ENCODE results near the gene CYP24A1.

Gene CYP24A1

DNA sequence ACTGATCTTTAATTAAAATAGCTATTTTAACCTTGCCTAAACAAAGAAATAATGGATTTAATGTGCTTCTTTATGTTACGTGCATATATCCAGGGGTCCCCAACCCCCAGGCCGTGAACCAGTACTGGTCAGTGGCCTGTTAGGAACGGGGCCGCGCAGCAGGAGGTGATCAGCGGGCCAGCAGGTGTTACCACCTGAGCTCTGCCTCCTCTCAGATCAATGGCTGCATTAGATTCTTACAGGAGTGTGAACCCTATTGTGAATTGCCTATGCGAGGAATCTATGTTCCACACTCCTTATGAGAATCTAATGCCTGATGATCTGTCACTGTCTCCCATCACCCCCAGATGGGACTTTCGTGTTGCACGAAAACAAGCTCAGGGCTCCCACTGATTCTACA lies 8.8 kb downstream of the CYP24A1 start:
- TF ChIP-seq, protein P1, sequence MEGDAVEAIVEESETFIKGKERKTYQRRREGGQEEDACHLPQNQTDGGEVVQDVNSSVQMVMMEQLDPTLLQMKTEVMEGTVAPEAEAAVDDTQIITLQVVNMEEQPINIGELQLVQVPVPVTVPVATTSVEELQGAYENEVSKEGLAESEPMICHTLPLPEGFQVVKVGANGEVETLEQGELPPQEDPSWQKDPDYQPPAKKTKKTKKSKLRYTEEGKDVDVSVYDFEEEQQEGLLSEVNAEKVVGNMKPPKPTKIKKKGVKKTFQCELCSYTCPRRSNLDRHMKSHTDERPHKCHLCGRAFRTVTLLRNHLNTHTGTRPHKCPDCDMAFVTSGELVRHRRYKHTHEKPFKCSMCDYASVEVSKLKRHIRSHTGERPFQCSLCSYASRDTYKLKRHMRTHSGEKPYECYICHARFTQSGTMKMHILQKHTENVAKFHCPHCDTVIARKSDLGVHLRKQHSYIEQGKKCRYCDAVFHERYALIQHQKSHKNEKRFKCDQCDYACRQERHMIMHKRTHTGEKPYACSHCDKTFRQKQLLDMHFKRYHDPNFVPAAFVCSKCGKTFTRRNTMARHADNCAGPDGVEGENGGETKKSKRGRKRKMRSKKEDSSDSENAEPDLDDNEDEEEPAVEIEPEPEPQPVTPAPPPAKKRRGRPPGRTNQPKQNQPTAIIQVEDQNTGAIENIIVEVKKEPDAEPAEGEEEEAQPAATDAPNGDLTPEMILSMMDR (IDR thresholded peaks at IDR 0.05; ENCODE audit: low read depth, low read length, missing control alignments) = no peak
- DNase-seq (ENCODE audit: low read depth) = no peak
- H3K4me3 ChIP-seq (ENCODE audit: low read depth, low read length) = no peak overlapping the region

DNA sequence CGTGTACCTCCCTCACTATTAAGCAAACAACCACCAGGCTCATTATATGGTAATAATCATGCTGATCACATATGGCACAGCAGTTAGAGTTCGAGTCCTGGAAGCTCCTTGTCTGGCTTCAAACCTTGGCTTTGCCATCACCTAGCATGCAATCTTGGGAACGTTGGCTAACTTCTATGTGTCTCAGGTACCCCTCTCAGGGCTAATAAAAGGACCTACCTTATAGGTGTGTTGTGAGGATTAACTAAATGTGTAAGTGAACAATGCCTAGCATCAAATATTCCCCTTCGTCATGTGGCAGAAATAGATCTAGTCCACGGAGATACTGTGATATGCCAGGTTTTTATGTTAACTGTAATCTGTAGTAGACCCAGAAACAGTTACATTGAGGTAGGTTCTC lies 10.4 kb downstream of the CYP24A1 start:
- TF ChIP-seq, protein P1 (IDR thresholded peaks at IDR 0.05; ENCODE audit: low read depth, low read length, missing control alignments) = no peak
- in situ Hi-C loops (cut with HindIII; ENCODE audit: low sequenced_read_pairs) = no loop called here
- no peak for DNase-seq (ENCODE audit: low read depth)
- H3K4me3 ChIP-seq (ENCODE audit: low read depth, low read length) = no peak overlapping the region

More for the DNA sequence above, 8.8 kb downstream of the CYP24A1 start:
- in situ Hi-C loops (cut with HindIII; ENCODE audit: low sequenced_read_pairs) = no loop called here

DNA sequence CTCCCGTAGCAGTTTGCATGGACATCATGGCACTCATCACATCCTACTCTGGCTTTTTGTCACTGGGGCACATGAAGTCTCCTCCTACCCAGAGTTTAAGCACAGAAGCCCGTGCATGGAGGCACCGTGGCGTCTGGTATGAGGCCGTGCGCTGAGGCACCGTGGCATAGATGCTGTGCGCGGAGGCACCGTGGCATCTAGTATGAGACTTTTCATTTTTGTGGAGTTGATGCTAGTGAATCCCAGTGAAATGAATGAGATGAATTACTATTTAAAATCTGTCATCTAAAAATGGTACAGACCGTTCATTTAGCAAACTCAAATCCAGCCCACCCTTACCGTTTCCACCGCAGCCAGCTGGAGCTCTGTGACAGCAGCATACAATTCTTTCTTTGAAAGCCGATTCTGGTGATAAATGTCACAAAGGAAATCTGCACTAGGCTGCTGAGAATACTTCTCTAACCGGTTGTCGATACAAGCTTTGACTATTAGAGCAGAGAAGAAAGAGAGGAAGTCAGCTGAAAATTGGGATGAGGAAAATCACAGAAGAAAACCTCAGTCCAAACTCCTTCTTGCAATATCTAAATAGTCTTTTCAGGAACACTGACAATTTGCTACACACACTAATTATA lies 11.3 kb downstream of the CYP24A1 start:
- in situ Hi-C loops (cut with HindIII; ENCODE audit: low sequenced_read_pairs) = no loop called here

DNA sequence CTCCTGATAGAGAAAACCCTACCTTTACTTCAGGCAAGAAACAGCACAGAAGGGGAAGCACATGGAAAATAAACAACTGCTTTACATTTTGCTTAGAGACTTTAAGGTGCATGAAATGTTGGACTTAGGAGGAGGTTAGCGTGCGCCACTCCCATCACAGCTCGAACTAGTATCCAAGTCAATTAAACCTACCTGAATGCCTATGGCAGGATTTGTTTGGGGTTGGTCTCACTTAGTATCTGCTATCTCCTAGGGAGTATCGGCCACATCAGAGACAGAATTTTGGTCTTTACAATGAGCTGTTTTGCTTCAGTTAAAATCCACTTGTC lies 12.0 kb downstream of the CYP24A1 start:
- TF ChIP-seq, protein P1 (IDR thresholded peaks at IDR 0.05; ENCODE audit: low read depth, low read length, missing control alignments) = no peak
- in situ Hi-C loops (cut with HindIII; ENCODE audit: low sequenced_read_pairs) = no loop called here
- no peak for DNase-seq (ENCODE audit: low read depth)
- H3K4me3 ChIP-seq (ENCODE audit: low read depth, low read length) = no peak overlapping the region

More for the DNA sequence above, 11.3 kb downstream of the CYP24A1 start:
- no peak for DNase-seq (ENCODE audit: low read depth)
- H3K4me3 ChIP-seq (ENCODE audit: low read depth, low read length) = no peak overlapping the region
- TF ChIP-seq, protein P1 (IDR thresholded peaks at IDR 0.05; ENCODE audit: low read depth, low read length, missing control alignments) = no peak

DNA sequence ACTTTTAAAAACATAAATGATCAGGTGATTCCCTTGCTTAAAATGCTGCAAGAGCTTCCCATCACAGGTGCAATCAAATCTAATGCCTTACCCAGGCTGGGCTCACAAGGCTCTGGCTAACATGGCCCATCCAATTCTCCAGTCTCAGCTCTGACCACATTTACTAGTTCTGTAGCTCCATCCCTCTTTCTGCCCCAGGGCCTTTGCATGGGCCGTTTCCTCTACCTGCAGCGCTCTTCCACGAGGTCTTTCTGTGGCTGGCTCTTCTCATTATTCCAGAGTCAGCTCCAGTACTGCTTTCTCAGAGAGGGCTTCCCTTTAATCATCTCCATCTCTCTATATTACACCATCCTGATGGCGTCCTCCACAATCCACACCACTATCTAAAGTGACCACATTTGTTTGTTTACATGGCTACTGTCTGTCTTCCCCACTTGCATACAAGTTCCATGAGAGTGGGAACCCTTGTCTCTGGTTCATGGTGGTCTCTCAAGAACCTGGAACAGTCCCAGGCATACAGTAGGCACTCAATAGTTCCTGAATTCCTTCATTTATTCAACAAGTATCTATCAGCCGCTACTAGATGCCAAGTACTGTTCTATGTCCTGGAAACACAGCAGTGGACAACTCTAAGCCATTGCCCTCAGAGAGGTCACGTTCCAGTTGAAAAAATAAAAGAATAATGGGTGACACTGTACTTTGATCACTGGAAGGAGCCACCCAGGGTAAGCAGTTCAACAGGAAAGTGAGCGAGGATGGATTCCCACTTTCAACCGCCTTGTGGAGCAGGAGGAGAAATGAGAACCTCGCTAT lies 12.6 kb downstream of the CYP24A1 start:
- H3K4me3 ChIP-seq (ENCODE audit: low read depth, low read length) = no peak overlapping the region
- in situ Hi-C loops (cut with HindIII; ENCODE audit: low sequenced_read_pairs) = no loop called here
- TF ChIP-seq, protein P1 (IDR thresholded peaks at IDR 0.05; ENCODE audit: low read depth, low read length, missing control alignments) = no peak
- DNase-seq (ENCODE audit: low read depth) = no peak

DNA sequence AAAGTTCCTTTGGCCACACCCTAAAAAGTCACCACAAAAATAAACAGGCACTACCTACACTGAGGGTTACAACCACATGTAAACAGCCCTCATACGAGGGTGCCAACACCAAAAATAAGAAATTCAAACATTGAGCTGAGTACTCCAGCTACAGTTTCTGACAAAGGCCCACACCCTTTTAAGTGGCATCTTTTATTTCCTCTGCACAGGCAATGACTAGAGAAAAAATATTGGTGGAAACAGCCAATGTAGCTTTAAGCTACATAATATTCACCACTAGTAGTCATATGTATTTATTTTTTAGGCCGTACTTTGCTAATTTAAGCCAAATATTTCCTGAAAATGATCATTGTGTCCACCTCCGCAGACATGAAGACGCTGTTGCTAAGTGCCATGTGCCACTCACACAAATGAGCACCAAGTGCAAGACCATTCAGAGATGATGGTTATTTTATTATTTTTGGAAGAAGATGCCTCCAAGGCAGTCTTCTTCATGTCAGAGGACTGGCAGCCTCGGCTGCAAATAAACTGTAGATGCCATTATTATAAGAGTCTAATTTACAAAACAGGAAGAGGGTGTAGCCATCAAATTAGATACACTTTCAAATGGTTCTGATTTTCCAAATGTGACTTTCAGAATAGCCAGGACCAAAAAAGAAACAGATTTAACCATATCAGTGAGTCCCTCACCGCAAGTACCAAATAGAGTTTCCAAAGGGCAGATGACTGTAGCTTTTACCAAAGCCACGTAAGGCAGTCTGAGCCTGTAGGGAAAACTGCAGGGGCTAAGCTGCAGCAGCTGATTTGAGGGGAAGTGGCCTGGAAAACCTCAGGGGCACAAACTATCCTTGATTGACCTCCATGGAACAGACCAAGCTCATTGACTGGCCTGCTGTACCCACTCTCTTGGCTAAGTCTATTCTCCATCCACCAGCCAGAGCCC lies 13.4 kb downstream of the CYP24A1 start:
- no peak for DNase-seq (ENCODE audit: low read depth)
- TF ChIP-seq, protein P1 (IDR thresholded peaks at IDR 0.05; ENCODE audit: low read depth, low read length, missing control alignments) = no peak
- H3K4me3 ChIP-seq (ENCODE audit: low read depth, low read length) = no peak overlapping the region
- in situ Hi-C loops (cut with HindIII; ENCODE audit: low sequenced_read_pairs) = no loop called here

Measured in astrocyte of the cerebellum (primary cell).